ENCODE measurements around the gene SLC3A2. TPM values are rescaled to one million over a fixed set of nuclear protein-coding genes. Genes with fewer than 3 reads are reported as not detected.

The SLC3A2 gene
- total and polyA plus RNA-seq, 10 donors, result 48.7 to 138 (median 111) TPM

DNA sequence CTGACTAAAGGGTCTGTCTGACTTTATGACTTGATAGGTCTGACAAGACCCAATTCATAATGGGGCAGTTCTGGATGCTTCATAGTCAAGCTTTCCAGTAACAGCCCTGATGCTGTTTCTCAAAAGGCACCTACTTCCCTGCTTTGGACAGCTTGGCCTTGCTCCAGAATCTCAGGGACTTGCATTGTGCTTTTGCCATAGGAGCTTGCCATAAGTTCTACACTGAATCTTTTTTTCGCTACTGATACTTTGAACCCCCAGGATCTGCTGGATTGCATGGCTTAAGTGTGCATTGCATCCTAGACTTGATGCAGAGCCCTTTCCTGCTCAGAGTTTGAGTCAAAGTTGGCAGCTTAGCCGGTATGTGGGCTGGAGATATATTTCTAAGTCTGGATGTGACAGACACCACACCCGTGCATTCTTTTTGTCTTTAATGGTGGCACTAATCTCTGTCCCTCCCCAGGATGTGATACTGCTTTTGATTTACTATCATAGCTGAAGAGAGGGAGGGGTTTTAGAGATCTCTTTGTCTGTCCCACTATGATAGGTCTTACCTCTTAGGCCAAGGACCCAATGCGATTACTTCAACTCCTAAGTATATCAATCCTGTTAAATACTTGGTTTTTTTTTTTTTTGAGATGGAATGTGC, 16.9 kb upstream of the SLC3A2 start:
- TF ChIP-seq POLR2AphosphoS5 (IDR thresholded peaks at IDR 0.05), result no peak
- intact Hi-C loops (cut with DNase I; ENCODE audit: low total_unique reads), result loop anchor here (10.0 kb wide), 1 partner anchor 469 kb away; no protein-coding TSS in a partner anchor

DNA sequence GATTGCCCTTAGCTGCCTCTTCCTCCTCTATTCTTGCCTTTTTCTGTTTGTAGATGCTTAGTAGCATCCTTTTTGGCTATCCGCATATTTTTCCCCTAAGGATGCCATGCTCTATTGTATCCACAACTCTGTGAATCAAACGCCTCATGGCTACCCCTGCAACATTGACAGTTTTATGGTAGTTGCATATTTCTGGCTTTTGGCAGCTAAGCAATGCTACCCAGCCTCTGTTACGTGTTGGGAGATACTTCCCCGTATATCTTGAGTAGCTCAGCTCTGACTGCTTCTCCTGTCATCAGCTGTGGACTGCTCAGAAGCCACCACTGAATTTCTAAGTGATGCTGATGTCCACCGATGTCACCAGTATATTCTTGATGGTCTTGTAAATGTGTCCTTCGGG, 15.1 kb upstream of the SLC3A2 start:
- H3K4me1 ChIP-seq, result peaks cover 5 to 13% (median 9%) of the 10 kb centered on the region in 6 donors

More for the DNA sequence above, 16.9 kb upstream of the SLC3A2 start:
- Histone ChIP-seq H3K27ac (no peak overlapping the region), H3K9me3 (no peaks in the 10 kb centered on the region), H3K4me1 (peaks cover 5 to 13% (median 9%) of the 10 kb centered on the region in 6 donors), H3K4me3 (no peak overlapping the region), H3K27me3 (replicated peaks in 1 of 7) (no peaks in the 10 kb centered on the region), H3K36me3 (no peaks in the 10 kb centered on the region)
- no peak for DNase-seq
- WGBS, 5 donors, result 78 to 85% (median 83%) methylated on average over 4 of the region's 4 CpGs

DNA sequence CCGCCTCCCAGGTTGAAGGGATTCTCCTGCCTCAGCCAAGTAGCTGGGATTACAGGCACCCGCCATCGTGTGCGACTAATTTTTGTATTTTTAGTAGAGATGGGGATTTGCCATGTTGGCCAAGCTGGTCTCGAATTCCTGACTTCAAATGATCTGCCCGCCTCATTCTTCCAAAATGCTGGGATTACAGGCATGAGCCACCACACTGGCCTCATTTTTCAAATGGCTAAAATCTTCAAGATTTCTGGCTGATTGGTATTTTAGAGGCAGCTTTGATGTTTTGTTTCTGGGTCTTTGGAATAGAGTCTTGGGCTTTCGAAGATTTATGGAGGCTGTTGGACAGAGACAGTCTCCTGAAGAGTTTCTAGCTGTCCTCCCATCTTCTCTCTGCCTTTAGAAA, 5.8 kb upstream of the SLC3A2 start:
- Histone ChIP-seq H3K36me3 (no peaks in the 10 kb centered on the region), H3K27me3 (replicated peaks in 1 of 7) (no peaks in the 10 kb centered on the region), H3K27ac (no peak overlapping the region), H3K4me1 (peaks cover 4 to 10% (median 8%) of the 10 kb centered on the region in 6 donors), H3K9me3 (no peaks in the 10 kb centered on the region), H3K4me3 (no peak overlapping the region)
- TF ChIP-seq POLR2A (IDR thresholded peaks at IDR 0.05) (no peak), POLR2AphosphoS5 (IDR thresholded peaks at IDR 0.05) (no peak)
- TF ChIP-seq, protein P1, sequence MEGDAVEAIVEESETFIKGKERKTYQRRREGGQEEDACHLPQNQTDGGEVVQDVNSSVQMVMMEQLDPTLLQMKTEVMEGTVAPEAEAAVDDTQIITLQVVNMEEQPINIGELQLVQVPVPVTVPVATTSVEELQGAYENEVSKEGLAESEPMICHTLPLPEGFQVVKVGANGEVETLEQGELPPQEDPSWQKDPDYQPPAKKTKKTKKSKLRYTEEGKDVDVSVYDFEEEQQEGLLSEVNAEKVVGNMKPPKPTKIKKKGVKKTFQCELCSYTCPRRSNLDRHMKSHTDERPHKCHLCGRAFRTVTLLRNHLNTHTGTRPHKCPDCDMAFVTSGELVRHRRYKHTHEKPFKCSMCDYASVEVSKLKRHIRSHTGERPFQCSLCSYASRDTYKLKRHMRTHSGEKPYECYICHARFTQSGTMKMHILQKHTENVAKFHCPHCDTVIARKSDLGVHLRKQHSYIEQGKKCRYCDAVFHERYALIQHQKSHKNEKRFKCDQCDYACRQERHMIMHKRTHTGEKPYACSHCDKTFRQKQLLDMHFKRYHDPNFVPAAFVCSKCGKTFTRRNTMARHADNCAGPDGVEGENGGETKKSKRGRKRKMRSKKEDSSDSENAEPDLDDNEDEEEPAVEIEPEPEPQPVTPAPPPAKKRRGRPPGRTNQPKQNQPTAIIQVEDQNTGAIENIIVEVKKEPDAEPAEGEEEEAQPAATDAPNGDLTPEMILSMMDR (IDR thresholded peaks at IDR 0.05 in 8 of 11, conservative IDR thresholded peaks at IDR 0.05 in 3 of 11), result no peak
- peak; percentile 3 for DNase-seq
- intact Hi-C loops (cut with DNase I; ENCODE audit: low total_unique reads), result no loop called here
- 93 to 98% (median 96%) methylated on average over 7 of the region's 7 CpGs for WGBS, 5 donors

More for the DNA sequence above, 15.1 kb upstream of the SLC3A2 start:
- H3K4me3 ChIP-seq, result no peak overlapping the region
- no peaks in the 10 kb centered on the region for H3K36me3 ChIP-seq
- H3K27me3 ChIP-seq (replicated peaks in 1 of 7), result no peaks in the 10 kb centered on the region
- TF ChIP-seq, protein P1 (IDR thresholded peaks at IDR 0.05 in 8 of 11, conservative IDR thresholded peaks at IDR 0.05 in 3 of 11), result no peak
- TF ChIP-seq POLR2A (IDR thresholded peaks at IDR 0.05) (no peak), POLR2AphosphoS5 (IDR thresholded peaks at IDR 0.05) (no peak)
- no peak for DNase-seq
- 85 to 89% (median 89%) methylated on average over 6 of the region's 6 CpGs for WGBS, 5 donors
- intact Hi-C loops (cut with DNase I; ENCODE audit: low total_unique reads), result loop anchor here (10.0 kb wide), 1 partner anchor 471 kb away; no protein-coding TSS in a partner anchor
- no peak overlapping the region for H3K27ac ChIP-seq
- no peaks in the 10 kb centered on the region for H3K9me3 ChIP-seq

DNA sequence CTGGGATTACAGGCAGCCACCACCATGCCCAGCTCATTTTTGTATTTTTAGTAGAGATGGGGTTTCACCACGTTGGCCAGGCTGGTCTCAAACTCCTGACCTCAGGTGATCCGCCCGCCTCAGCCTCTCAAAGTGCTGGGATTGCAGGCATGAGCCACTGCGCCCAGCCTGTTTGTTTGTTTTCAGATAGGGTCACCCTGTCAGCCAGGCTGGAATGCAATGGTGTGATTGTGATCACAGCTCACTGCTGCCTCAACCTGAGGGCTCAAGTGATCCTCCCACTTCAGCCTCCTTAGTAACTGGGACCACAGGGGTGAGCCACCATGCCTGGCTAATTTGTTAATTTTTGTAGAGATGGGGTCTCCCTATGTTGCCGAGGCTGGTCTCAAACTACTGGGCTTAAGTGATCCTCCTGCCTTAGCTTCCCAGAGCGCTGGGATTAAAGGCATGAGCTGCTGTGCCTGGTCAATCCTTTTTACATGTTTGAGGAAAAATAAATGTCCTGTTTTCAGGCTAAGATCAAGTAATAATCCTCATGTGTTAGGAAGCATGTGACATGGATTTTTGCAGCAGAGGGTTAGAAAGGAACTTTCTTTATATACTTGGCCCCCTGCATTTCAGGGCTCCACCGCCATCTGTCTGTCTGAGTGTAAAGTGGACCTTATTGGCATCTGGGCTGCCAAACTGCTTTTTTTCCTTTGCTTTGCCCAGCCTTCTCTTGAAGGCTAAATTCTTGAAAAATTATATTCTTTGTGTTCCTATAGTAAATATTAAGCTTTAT, 4.8 kb upstream of the SLC3A2 start:
- WGBS, 5 donors, result 87 to 95% (median 92%) methylated on average over 6 to 7 of the region's 7 CpGs

More for the DNA sequence above, 4.8 kb upstream of the SLC3A2 start:
- no peak for DNase-seq
- no peak for TF ChIP-seq POLR2AphosphoS5 (IDR thresholded peaks at IDR 0.05)
- TF ChIP-seq, protein P1 (IDR thresholded peaks at IDR 0.05 in 8 of 11, conservative IDR thresholded peaks at IDR 0.05 in 3 of 11), result no peak
- TF ChIP-seq POLR2A (IDR thresholded peaks at IDR 0.05), result no peak
- no peaks in the 10 kb centered on the region for H3K9me3 ChIP-seq
- no peak overlapping the region for H3K4me3 ChIP-seq
- H3K27me3 ChIP-seq (replicated peaks in 1 of 7), result no peaks in the 10 kb centered on the region
- H3K4me1 ChIP-seq, result peaks cover 7 to 17% (median 16%) of the 10 kb centered on the region in 6 donors
- intact Hi-C loops (cut with DNase I; ENCODE audit: low total_unique reads), result no loop called here
- H3K36me3 ChIP-seq, result no peaks in the 10 kb centered on the region
- H3K27ac ChIP-seq, result no peak overlapping the region

All from spleen (tissue), 11 donors.